Hepatocyte (in vitro differentiated cells): ENCODE data around the gene SYS1.

Source experiments
- CTCF ChIP-seq: fragments of 200-600 bp; sonication (generic); IDR thresholded peaks from 2 replicates; pipeline ENCODE4 v1.5.1; 2016; ENCODE audit warnings: antibody characterized with exemption, mild to moderate bottlenecking; ENCODE audit not compliant: poor library complexity
- EZH2phosphoT487 ChIP-seq: fragments of 200-600 bp; sonication (generic); IDR thresholded peaks from one replicate; pipeline ENCODE4 v1.6.1; 2018; ENCODE audit warnings: antibody characterized with exemption, mild to moderate bottlenecking, low read depth, moderate library complexity; ENCODE audit not compliant: unreplicated experiment, severe bottlenecking

- TF ChIP-seq CTCF (no peak), EZH2phosphoT487 (no peak)
Observed at GRCh38 chr20:45315672-45316071, 47.3 kb upstream of the SYS1 start.
